ENCODE results near the gene TASP1.

TASP1 gene

GRCh38 chr20:13430346-13431002, 208.3 kb downstream of the TASP1 start:
- Histone ChIP-seq H3K27ac (ENCODE audit: low read length) (peak overlapping the region; percentile 78), H3K4me2 (ENCODE audit: low read length) (peak overlapping the region; percentile 75), H3K79me2 (ENCODE audit: low read length) (no peaks in the 10 kb centered on the region), H3K9ac (ENCODE audit: low read length) (peak overlapping the region; percentile 25; the same call in 1 of the 2 replicates), H4K20me1 (ENCODE audit: insufficient read depth, low read length) (no peaks in the 10 kb centered on the region), H3K36me3 (replicated peaks; ENCODE audit: low read depth, low read length) (no peaks in the 10 kb centered on the region), H3K27me3 (ENCODE audit: low read depth, low read length) (no peaks in the 10 kb centered on the region), H3K4me1 (ENCODE audit: low read length) (peaks cover 34% of the 10 kb centered on the region), H2AFZ (ENCODE audit: low read depth, low read length) (peak overlapping the region; percentile 37; the same call in 1 of the 2 replicates), H3K9me3 (ENCODE audit: insufficient read depth, low read length) (no peaks in the 10 kb centered on the region), H3K4me3 (ENCODE audit: low read length) (peak overlapping the region; percentile 60)
- TF ChIP-seq, protein P1, sequence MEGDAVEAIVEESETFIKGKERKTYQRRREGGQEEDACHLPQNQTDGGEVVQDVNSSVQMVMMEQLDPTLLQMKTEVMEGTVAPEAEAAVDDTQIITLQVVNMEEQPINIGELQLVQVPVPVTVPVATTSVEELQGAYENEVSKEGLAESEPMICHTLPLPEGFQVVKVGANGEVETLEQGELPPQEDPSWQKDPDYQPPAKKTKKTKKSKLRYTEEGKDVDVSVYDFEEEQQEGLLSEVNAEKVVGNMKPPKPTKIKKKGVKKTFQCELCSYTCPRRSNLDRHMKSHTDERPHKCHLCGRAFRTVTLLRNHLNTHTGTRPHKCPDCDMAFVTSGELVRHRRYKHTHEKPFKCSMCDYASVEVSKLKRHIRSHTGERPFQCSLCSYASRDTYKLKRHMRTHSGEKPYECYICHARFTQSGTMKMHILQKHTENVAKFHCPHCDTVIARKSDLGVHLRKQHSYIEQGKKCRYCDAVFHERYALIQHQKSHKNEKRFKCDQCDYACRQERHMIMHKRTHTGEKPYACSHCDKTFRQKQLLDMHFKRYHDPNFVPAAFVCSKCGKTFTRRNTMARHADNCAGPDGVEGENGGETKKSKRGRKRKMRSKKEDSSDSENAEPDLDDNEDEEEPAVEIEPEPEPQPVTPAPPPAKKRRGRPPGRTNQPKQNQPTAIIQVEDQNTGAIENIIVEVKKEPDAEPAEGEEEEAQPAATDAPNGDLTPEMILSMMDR (IDR thresholded peaks at IDR 0.05; ENCODE audit: low read depth, low read length), result no peak
- no peak for TF ChIP-seq EZH2phosphoT487 (IDR thresholded peaks at IDR 0.05; ENCODE audit: low read depth)

- Histone ChIP-seq H3K4me1 (ENCODE audit: low read length) (peaks cover 34% of the 10 kb centered on the region), H3K27ac (ENCODE audit: low read length) (no peak overlapping the region), H3K4me2 (ENCODE audit: low read length) (0 out of 2 replicates have a peak overlapping the region, but pooled peaks have one; percentile 75), H3K9ac (ENCODE audit: low read length) (no peak overlapping the region), H3K4me3 (ENCODE audit: low read length) (no peak overlapping the region), H3K27me3 (ENCODE audit: low read depth, low read length) (no peaks in the 10 kb centered on the region), H3K36me3 (replicated peaks; ENCODE audit: low read depth, low read length) (no peaks in the 10 kb centered on the region), H2AFZ (ENCODE audit: low read depth, low read length) (no peak overlapping the region), H4K20me1 (ENCODE audit: insufficient read depth, low read length) (no peaks in the 10 kb centered on the region), H3K79me2 (ENCODE audit: low read length) (no peaks in the 10 kb centered on the region), H3K9me3 (ENCODE audit: insufficient read depth, low read length) (no peaks in the 10 kb centered on the region)
- TF ChIP-seq, protein P1 (IDR thresholded peaks at IDR 0.05; ENCODE audit: low read depth, low read length), result no peak
Measured at GRCh38 chr20:13428684-13429083, 210.0 kb downstream of the TASP1 start.

- H3K9me3 ChIP-seq (ENCODE audit: insufficient read depth, low read length), result no peaks in the 10 kb centered on the region
- no peaks in the 10 kb centered on the region for H3K79me2 ChIP-seq (ENCODE audit: low read length)
- no peaks in the 10 kb centered on the region for H4K20me1 ChIP-seq (ENCODE audit: insufficient read depth, low read length)
- no peak overlapping the region for H3K4me3 ChIP-seq (ENCODE audit: low read length)
- H3K9ac ChIP-seq (ENCODE audit: low read length), result no peak overlapping the region
- TF ChIP-seq, protein P1 (IDR thresholded peaks at IDR 0.05; ENCODE audit: low read depth, low read length), result no peak
- no peak for TF ChIP-seq EZH2phosphoT487 (IDR thresholded peaks at IDR 0.05; ENCODE audit: low read depth)
- no peak overlapping the region for H3K27ac ChIP-seq (ENCODE audit: low read length)
- no peaks in the 10 kb centered on the region for H3K36me3 ChIP-seq (replicated peaks; ENCODE audit: low read depth, low read length)
- H3K27me3 ChIP-seq (ENCODE audit: low read depth, low read length), result no peaks in the 10 kb centered on the region
- peaks cover 30% of the 10 kb centered on the region for H3K4me1 ChIP-seq (ENCODE audit: low read length)
- H3K4me2 ChIP-seq (ENCODE audit: low read length), result no peak overlapping the region
- H2AFZ ChIP-seq (ENCODE audit: low read depth, low read length), result no peak overlapping the region
Measured at GRCh38 chr20:13426870-13427269, 211.9 kb downstream of the TASP1 start.

GRCh38 chr20:13425381-13426135, 213.2 kb downstream of the TASP1 start:
- Histone ChIP-seq H3K79me2 (ENCODE audit: low read length) (no peaks in the 10 kb centered on the region), H3K9ac (ENCODE audit: low read length) (no peak overlapping the region)
- no peak for TF ChIP-seq EZH2phosphoT487 (IDR thresholded peaks at IDR 0.05; ENCODE audit: low read depth)
- TF ChIP-seq, protein P1 (IDR thresholded peaks at IDR 0.05; ENCODE audit: low read depth, low read length), result no peak

More at GRCh38 chr20:13425381-13426135, 213.2 kb downstream of the TASP1 start:
- no peaks in the 10 kb centered on the region for H4K20me1 ChIP-seq (ENCODE audit: insufficient read depth, low read length)
- no peaks in the 10 kb centered on the region for H3K9me3 ChIP-seq (ENCODE audit: insufficient read depth, low read length)
- no peak overlapping the region for H3K4me3 ChIP-seq (ENCODE audit: low read length)
- H3K27me3 ChIP-seq (ENCODE audit: low read depth, low read length), result no peaks in the 10 kb centered on the region
- peaks cover 19% of the 10 kb centered on the region for H3K4me1 ChIP-seq (ENCODE audit: low read length)
- no peaks in the 10 kb centered on the region for H3K36me3 ChIP-seq (replicated peaks; ENCODE audit: low read depth, low read length)
- no peak overlapping the region for H3K4me2 ChIP-seq (ENCODE audit: low read length)
- no peak overlapping the region for H3K27ac ChIP-seq (ENCODE audit: low read length)
- H2AFZ ChIP-seq (ENCODE audit: low read depth, low read length), result no peak overlapping the region

Measured in OCI-LY3 (cell line).